Measurements from ENCODE around the gene STBD1. TPM values are rescaled to one million over a fixed set of nuclear protein-coding genes. Genes with fewer than 3 reads are reported as not detected.

Gene STBD1
- polyA plus RNA-seq, 3 donors from 2014 or later, result 0.89 to 2.1 (median 0.91) TPM

- H3K27me3 Mint-ChIP-seq (ENCODE audit: low read depth in 3 of 3), result peaks cover 2 to 4% (median 2%) of the 10 kb centered on the region in 3 donors
- no peak overlapping the region for H3K27ac Mint-ChIP-seq
- peaks cover 29 to 34% of the 10 kb centered on the region in 2 donors for H3K4me1 Mint-ChIP-seq
- H3K9me3 Mint-ChIP-seq, result peaks cover 4 to 26% (median 9%) of the 10 kb centered on the region in 6 donors
- DNase-seq, result no peak
- H3K36me3 Mint-ChIP-seq, result peaks cover 9 to 24% (median 15%) of the 10 kb centered on the region in 3 donors
- H3K4me3 Mint-ChIP-seq, result no peak overlapping the region
Observed at GRCh38 chr4:76300012-76300411, 6.5 kb upstream of the STBD1 start.

GRCh38 chr4:76301068-76301774 lies 5.3 kb upstream of the STBD1 start:
- Mint-ChIP-seq H3K27me3 (ENCODE audit: low read depth in 3 of 3) (peaks cover 2 to 10% (median 2%) of the 10 kb centered on the region in 3 donors), H3K4me3 (no peak overlapping the region), H3K27ac (peak overlapping the region in 1 of 6 donors; percentile 2), H3K36me3 (peaks cover 5 to 16% (median 9%) of the 10 kb centered on the region in 3 donors), H3K9me3 (peaks cover 4 to 21% (median 8%) of the 10 kb centered on the region in 6 donors), H3K4me1 (peaks cover 38 to 43% of the 10 kb centered on the region in 2 donors)
- DNase-seq, result peak in 2 of 3 donors; percentile 7 to 11

GRCh38 chr4:76301775-76302162 lies 4.8 kb upstream of the STBD1 start:
- H3K4me1 Mint-ChIP-seq, result peaks cover 38 to 43% of the 10 kb centered on the region in 2 donors
- DNase-seq, result no peak

GRCh38 chr4:76302826-76303438 lies 3.6 kb upstream of the STBD1 start:
- Mint-ChIP-seq H3K4me1 (peaks cover 41 to 43% of the 10 kb centered on the region in 2 donors), H3K27me3 (ENCODE audit: low read depth in 3 of 3) (peaks cover 2 to 11% (median 2%) of the 10 kb centered on the region in 3 donors), H3K36me3 (peaks cover 0 to 10% (median 5%) of the 10 kb centered on the region in 3 donors), H3K27ac (no peak overlapping the region), H3K9me3 (peaks cover 0 to 7% (median 5%) of the 10 kb centered on the region in 6 donors), H3K4me3 (no peak overlapping the region)
- no peak for DNase-seq

More at GRCh38 chr4:76301775-76302162, 4.8 kb upstream of the STBD1 start:
- H3K27me3 Mint-ChIP-seq (ENCODE audit: low read depth in 3 of 3), result peaks cover 2 to 11% (median 2%) of the 10 kb centered on the region in 3 donors
- H3K27ac Mint-ChIP-seq, result no peak overlapping the region
- H3K36me3 Mint-ChIP-seq, result peaks cover 5 to 16% (median 5%) of the 10 kb centered on the region in 3 donors
- H3K4me3 Mint-ChIP-seq, result no peak overlapping the region
- peaks cover 2 to 16% (median 8%) of the 10 kb centered on the region in 6 donors for H3K9me3 Mint-ChIP-seq

- peaks cover 0 to under 1% (median 0%) of the 10 kb centered on the region in 6 donors for H3K9me3 Mint-ChIP-seq
- peak overlapping the region; percentile 17 to 76 (median 39) for H3K27ac Mint-ChIP-seq
- H3K36me3 Mint-ChIP-seq, result peaks cover 0 to 4% (median 3%) of the 10 kb centered on the region in 3 donors
- peaks cover 41 to 43% of the 10 kb centered on the region in 2 donors for H3K4me1 Mint-ChIP-seq
- H3K27me3 Mint-ChIP-seq (ENCODE audit: low read depth in 3 of 3), result peaks cover 0 to 11% (median 1%) of the 10 kb centered on the region in 3 donors
- peak overlapping the region; percentile 81 to 87 (median 85) for H3K4me3 Mint-ChIP-seq
- DNase-seq, result peak; percentile 19 to 31 (median 27)
Observed at GRCh38 chr4:76305033-76305687, 1.4 kb upstream of the STBD1 start.

- Mint-ChIP-seq H3K4me3 (peak overlapping the region; percentile 81 to 87 (median 85)), H3K27ac (no peak overlapping the region), H3K36me3 (peaks cover 0 to 4% (median 0%) of the 10 kb centered on the region in 3 donors), H3K4me1 (peaks cover 27 to 31% of the 10 kb centered on the region in 2 donors), H3K27me3 (ENCODE audit: low read depth in 3 of 3) (peaks cover 0 to 11% (median 0%) of the 10 kb centered on the region in 3 donors), H3K9me3 (no peaks in the 10 kb centered on the region)
- peak in 2 of 3 donors; percentile 2 to 9 for DNase-seq
Observed at GRCh38 chr4:76306882-76307659, 538 bp downstream of the STBD1 start.

GRCh38 chr4:76307660-76308014 lies 1.1 kb downstream of the STBD1 start:
- H3K27ac Mint-ChIP-seq, result no peak overlapping the region
- H3K4me1 Mint-ChIP-seq, result peaks cover 22 to 26% of the 10 kb centered on the region in 2 donors
- H3K36me3 Mint-ChIP-seq, result peaks cover 0 to 4% (median 0%) of the 10 kb centered on the region in 3 donors
- no peak for DNase-seq
- peaks cover 0 to 11% (median 0%) of the 10 kb centered on the region in 3 donors for H3K27me3 Mint-ChIP-seq (ENCODE audit: low read depth in 3 of 3)
- no peaks in the 10 kb centered on the region for H3K9me3 Mint-ChIP-seq
- peak overlapping the region; percentile 71 to 87 (median 82) for H3K4me3 Mint-ChIP-seq

GRCh38 chr4:76308548-76308947 lies 2.0 kb downstream of the STBD1 start:
- Mint-ChIP-seq H3K4me1 (peaks cover 22 to 23% of the 10 kb centered on the region in 2 donors), H3K36me3 (peaks cover 0 to 4% (median 0%) of the 10 kb centered on the region in 3 donors), H3K27me3 (ENCODE audit: low read depth in 3 of 3) (peaks cover 0 to 13% (median 0%) of the 10 kb centered on the region in 3 donors), H3K9me3 (no peaks in the 10 kb centered on the region), H3K27ac (peak overlapping the region in 1 of 6 donors; percentile 63), H3K4me3 (peak overlapping the region in 2 of 5 donors; percentile 5 to 28)
- DNase-seq, result no peak

GRCh38 chr4:76309939-76310550 lies 3.5 kb downstream of the STBD1 start:
- Mint-ChIP-seq H3K27ac (no peak overlapping the region), H3K4me3 (no peak overlapping the region), H3K9me3 (peaks cover 0 to 4% (median 0%) of the 10 kb centered on the region in 6 donors), H3K4me1 (peaks cover 8 to 11% of the 10 kb centered on the region in 2 donors), H3K27me3 (ENCODE audit: low read depth in 3 of 3) (peaks cover 0 to 14% (median 4%) of the 10 kb centered on the region in 3 donors), H3K36me3 (peaks cover 0 to 5% (median 0%) of the 10 kb centered on the region in 3 donors)
- no peak for DNase-seq

- H3K9me3 Mint-ChIP-seq, result peaks cover 0 to 9% (median 2%) of the 10 kb centered on the region in 6 donors
- no peak for DNase-seq
- peaks cover 0 to 10% (median 4%) of the 10 kb centered on the region in 3 donors for H3K36me3 Mint-ChIP-seq
- H3K27me3 Mint-ChIP-seq (ENCODE audit: low read depth in 3 of 3), result peaks cover 2 to 8% (median 7%) of the 10 kb centered on the region in 3 donors
- H3K4me3 Mint-ChIP-seq, result no peak overlapping the region
- H3K4me1 Mint-ChIP-seq, result peaks cover 2 to 5% of the 10 kb centered on the region in 2 donors
- H3K27ac Mint-ChIP-seq, result no peak overlapping the region
Observed at GRCh38 chr4:76310683-76311082, 4.2 kb downstream of the STBD1 start.

- Mint-ChIP-seq H3K36me3 (peaks cover 8 to 16% (median 10%) of the 10 kb centered on the region in 3 donors), H3K27ac (no peak overlapping the region), H3K4me1 (peaks cover 0 to 3% of the 10 kb centered on the region in 2 donors), H3K4me3 (no peak overlapping the region), H3K9me3 (peaks cover 4 to 21% (median 11%) of the 10 kb centered on the region in 6 donors), H3K27me3 (ENCODE audit: low read depth in 3 of 3) (peaks cover 4 to 8% (median 7%) of the 10 kb centered on the region in 3 donors)
- no peak for DNase-seq
Observed at GRCh38 chr4:76311896-76312331, 5.4 kb downstream of the STBD1 start.

- no peak overlapping the region for H3K4me3 Mint-ChIP-seq
- no peak overlapping the region for H3K27ac Mint-ChIP-seq
- H3K27me3 Mint-ChIP-seq (ENCODE audit: low read depth in 3 of 3), result peaks cover 6 to 10% (median 7%) of the 10 kb centered on the region in 3 donors
- H3K4me1 Mint-ChIP-seq, result no peaks in the 10 kb centered on the region
- H3K9me3 Mint-ChIP-seq, result peaks cover 7 to 27% (median 14%) of the 10 kb centered on the region in 6 donors
- peaks cover 8 to 16% (median 16%) of the 10 kb centered on the region in 3 donors for H3K36me3 Mint-ChIP-seq
- no peak for DNase-seq
Observed at GRCh38 chr4:76312457-76312856, 5.9 kb downstream of the STBD1 start.
